Measurements from ENCODE around the gene ALG3. TPM values are rescaled to one million over a fixed set of nuclear protein-coding genes. Genes with fewer than 3 reads are reported as not detected.

ALG3 gene
- total RNA-seq, 6 donors from 2014 or later: 16.2 to 60.8 (median 37.6) TPM

DNA sequence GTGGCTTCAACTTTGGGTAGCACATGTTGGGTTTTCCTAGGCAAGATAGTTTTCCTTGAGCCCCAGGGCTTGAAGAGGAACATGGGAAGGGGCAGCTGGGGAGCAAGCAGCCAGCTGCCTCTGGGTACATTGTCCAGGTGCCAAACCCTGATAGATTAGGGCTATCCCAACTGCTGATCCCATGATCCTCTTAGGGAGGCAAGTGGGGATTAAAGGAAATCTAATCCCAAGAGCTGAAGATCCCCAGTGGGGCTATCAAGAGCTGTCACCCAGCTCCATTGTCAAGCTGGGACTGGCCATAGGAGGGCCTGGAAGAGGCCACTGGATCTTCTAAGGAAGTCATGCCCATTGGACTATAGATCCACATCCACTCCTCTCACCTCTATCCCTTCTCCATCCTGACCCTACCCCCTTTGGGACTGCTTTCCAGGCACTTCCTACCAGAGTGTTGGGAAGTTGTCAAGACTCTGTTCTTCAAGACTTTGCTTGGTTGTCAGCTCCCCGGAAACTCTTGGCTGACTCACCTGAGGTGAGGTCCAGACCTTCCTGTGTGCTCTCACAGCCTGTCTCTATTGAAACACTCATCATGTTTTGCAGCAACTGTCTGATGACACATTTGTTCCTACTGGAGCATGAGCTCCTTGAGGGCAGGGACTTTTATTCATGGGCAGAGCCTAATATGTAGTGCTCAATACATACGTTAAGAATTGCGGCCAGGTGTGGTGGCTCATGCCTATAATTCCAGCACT lies 6.7 kb upstream of the ALG3 start:
- DNase-seq: no peak
- Histone ChIP-seq H3K9me3 (no peaks in the 10 kb centered on the region), H3K4me1 (peaks cover 9 to 16% (median 11%) of the 10 kb centered on the region in 4 donors), H3K36me3 (peaks cover 0 to 3% (median 0%) of the 10 kb centered on the region in 4 donors), H3K4me3 (no peak overlapping the region), H3K27ac (no peak overlapping the region), H3K27me3 (peaks cover 0 to 10% (median 5%) of the 10 kb centered on the region in 4 donors)
- no peak for ATAC-seq (ENCODE audit: low FRiP score in 2 of 2)
- TF ChIP-seq, protein P1, sequence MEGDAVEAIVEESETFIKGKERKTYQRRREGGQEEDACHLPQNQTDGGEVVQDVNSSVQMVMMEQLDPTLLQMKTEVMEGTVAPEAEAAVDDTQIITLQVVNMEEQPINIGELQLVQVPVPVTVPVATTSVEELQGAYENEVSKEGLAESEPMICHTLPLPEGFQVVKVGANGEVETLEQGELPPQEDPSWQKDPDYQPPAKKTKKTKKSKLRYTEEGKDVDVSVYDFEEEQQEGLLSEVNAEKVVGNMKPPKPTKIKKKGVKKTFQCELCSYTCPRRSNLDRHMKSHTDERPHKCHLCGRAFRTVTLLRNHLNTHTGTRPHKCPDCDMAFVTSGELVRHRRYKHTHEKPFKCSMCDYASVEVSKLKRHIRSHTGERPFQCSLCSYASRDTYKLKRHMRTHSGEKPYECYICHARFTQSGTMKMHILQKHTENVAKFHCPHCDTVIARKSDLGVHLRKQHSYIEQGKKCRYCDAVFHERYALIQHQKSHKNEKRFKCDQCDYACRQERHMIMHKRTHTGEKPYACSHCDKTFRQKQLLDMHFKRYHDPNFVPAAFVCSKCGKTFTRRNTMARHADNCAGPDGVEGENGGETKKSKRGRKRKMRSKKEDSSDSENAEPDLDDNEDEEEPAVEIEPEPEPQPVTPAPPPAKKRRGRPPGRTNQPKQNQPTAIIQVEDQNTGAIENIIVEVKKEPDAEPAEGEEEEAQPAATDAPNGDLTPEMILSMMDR (IDR thresholded peaks at IDR 0.05): no peak
- TF ChIP-seq POLR2A (IDR thresholded peaks at IDR 0.05): no peak
- TF ChIP-seq POLR2AphosphoS5 (IDR thresholded peaks at IDR 0.05): no peak
- no peak for TF ChIP-seq EP300 (IDR thresholded peaks at IDR 0.05)
- 89 to 94% methylated on average over 3 of the region's 3 CpGs for WGBS, 2 donors

DNA sequence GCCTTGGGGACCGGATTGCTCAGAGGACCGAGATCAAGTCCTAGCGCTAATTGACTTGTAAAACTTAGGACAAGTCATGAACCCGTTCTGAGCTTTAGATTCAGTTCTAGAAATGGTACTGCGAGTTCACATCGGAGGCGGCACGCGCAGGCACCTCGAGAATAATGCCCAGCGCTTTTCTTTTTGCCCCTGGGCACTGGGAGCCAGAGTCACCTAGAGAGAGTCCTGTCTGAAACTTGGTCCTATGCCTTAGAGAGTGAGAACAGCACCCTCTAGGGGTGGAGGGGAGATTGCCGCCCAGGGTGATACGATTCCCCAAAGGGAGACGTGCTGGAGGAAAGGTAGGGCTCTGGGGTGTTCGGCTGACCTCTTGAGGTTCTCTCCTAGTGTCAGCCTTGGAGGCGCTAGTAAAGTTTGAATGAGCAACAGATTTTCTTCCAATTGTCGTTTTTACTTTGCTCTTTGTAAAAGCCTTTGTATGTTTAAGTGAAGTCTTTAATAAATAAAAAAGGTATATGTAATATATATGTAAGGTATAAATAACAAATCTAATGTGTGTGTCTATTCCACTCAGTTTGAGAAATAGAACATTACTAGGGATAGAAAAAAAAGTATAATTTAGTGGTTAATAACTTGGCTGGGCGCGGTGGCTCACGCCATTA lies 1.5 kb upstream of the ALG3 start:
- peak overlapping the region; percentile 50 to 91 (median 86) for H3K27ac ChIP-seq
- no peaks in the 10 kb centered on the region for H3K27me3 ChIP-seq
- peaks cover 0 to 4% (median 1%) of the 10 kb centered on the region in 4 donors for H3K36me3 ChIP-seq
- 14 to 15% methylated on average over 17 to 20 of the region's 20 CpGs for WGBS, 2 donors
- TF ChIP-seq, protein P1 (IDR thresholded peaks at IDR 0.05): peak; percentile 72 to 92 (median 84)
- no peak for TF ChIP-seq EP300 (IDR thresholded peaks at IDR 0.05)
- H3K4me3 ChIP-seq: peak overlapping the region; percentile 73 to 94 (median 80)
- ATAC-seq (ENCODE audit: low FRiP score in 2 of 2) (peak; percentile 89 to 94), DNase-seq (peak in 1 of 2 donors; percentile 92)
- H3K9me3 ChIP-seq: no peaks in the 10 kb centered on the region
- H3K4me1 ChIP-seq: peaks cover 11 to 34% (median 17%) of the 10 kb centered on the region in 4 donors

DNA sequence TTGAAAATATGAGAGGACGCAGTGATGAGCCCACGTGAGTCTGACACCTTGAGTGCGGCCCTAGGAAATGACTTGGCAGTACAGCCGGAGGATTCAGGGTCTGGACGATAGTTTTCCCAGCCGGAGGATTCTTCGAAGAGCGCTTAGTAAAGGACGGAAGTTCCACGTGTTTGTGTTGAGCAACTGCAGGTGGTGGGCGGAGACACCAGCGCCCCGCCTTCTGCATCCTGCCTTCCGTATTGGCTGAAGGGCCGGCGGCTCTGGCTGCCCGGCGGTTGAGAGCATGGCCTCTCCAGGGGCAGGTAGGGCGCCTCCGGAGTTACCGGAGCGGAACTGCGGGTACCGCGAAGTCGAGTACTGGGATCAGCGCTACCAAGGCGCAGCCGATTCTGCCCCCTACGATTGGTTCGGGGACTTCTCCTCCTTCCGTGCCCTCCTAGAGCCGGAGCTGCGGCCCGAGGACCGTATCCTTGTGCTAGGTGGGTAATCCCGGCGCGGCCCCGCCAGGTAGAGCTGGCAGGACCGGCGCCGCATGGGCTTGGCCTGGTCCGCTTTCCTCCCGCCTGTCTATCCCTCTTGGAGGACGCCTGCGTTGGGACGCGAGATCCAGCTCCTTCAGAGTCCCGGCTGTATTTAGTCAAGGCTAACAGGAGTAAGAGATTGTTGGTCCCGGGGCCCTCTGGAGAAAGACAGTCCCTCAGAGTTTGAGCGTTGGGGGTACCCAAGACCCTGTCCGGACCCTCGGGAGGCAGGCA lies 827 bp upstream of the ALG3 start, which contains the start of gene EEF1AKMT4:
EEF1AKMT4 (plus strand) TSS at position 261 of the 755 bp plus-strand sequence; CDS start at position 284, 23 bp downstream.
- H3K27ac ChIP-seq: peak within 1 kb of the TSS; percentile 84 to 91 (median 86)
- TF ChIP-seq, protein P1 (IDR thresholded peaks at IDR 0.05): peak; percentile 36 to 87 (median 64)
- no peak for TF ChIP-seq EP300 (IDR thresholded peaks at IDR 0.05)
- TF ChIP-seq POLR2A (IDR thresholded peaks at IDR 0.05): peak in 1 of 4 donors; percentile 51
- TF ChIP-seq POLR2AphosphoS5 (IDR thresholded peaks at IDR 0.05): peak; percentile 58 to 60
- WGBS, 2 donors: 0% methylated on average over 11 to 49 of the region's 54 CpGs
- no peaks in the 10 kb centered on the region for H3K9me3 ChIP-seq
- DNase-seq: peak; percentile 97 to 98
- H3K4me1 ChIP-seq: peaks cover 11 to 34% (median 17%) of the 10 kb centered on the region in 4 donors
- H3K27me3 ChIP-seq: no peaks in the 10 kb centered on the region
- H3K4me3 ChIP-seq: peak within 1 kb of the TSS; percentile 73 to 94 (median 80)
- peak; percentile 99 for ATAC-seq (ENCODE audit: low FRiP score in 2 of 2)
- peaks cover 3 to 11% (median 8%) of the 10 kb centered on the region in 4 donors for H3K36me3 ChIP-seq

DNA sequence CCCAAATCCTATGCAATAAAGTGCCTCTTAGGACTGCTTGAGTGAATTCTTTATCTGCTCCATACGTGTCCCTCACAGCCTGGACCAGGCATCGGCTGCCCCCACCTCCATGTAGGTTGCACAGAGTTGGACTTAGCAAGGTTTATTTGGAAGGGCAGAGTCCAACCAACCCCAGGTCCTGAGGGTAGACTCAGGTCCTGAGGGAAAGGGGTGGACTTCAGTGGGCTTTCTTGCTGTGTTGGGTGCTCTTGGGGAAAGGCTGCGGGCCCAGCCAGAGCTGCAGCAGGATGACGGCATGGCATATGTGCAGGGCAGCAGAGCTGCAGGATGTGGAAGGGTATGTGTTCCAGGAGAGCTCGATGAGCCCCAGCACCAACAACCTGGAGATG lies 6.5 kb downstream of the ALG3 start:
- no peak overlapping the region for H3K4me3 ChIP-seq
- H3K27ac ChIP-seq: no peak overlapping the region
- no peaks in the 10 kb centered on the region for H3K27me3 ChIP-seq
- no peaks in the 10 kb centered on the region for H3K9me3 ChIP-seq
- H3K4me1 ChIP-seq: peaks cover 0 to 10% (median 3%) of the 10 kb centered on the region in 4 donors
- 87 to 90% methylated on average over 3 to 5 of the region's 5 CpGs for WGBS, 2 donors
- peaks cover 16 to 39% (median 33%) of the 10 kb centered on the region in 4 donors for H3K36me3 ChIP-seq
- TF ChIP-seq, protein P1 (IDR thresholded peaks at IDR 0.05): no peak
- no peak for TF ChIP-seq POLR2A (IDR thresholded peaks at IDR 0.05)
- no peak for ATAC-seq (ENCODE audit: low FRiP score in 2 of 2)
- no peak for DNase-seq
